Suprapubic skin (tissue), 4 donors: Measurements from ENCODE around the gene C6orf62. TPM values are rescaled to one million over a fixed set of nuclear protein-coding genes. Genes with fewer than 3 reads are reported as not detected.
A peak's percentile ranks its signal among the peaks of the same experiment; 100 is the strongest.
"Not testable (repeated sequence)": the region's sequence is repeated elsewhere in the genome, so short reads cannot be mapped to it uniquely, and the experiment has no call there.

Experiments
- DNase-seq, 2 donors: peaks; one replicate each; pipeline ENCODE4 v3.0.0-alpha.2; 2019; ENCODE audit warnings: low spot score in 2 of 2
- H3K27ac ChIP-seq: fragments of 200-600 bp; sonication (generic); one replicate; pipeline ENCODE4 v1.5.1; 2019
- H3K27me3 ChIP-seq: fragments of 200-600 bp; sonication (generic); one replicate; pipeline ENCODE4 v1.5.1; 2019
- H3K36me3 ChIP-seq: fragments of 200-600 bp; sonication (generic); one replicate; pipeline ENCODE4 v1.5.1; 2019
- H3K4me1 ChIP-seq: fragments of 200-600 bp; sonication (generic); one replicate; pipeline ENCODE4 v1.5.1; 2019
- H3K4me3 ChIP-seq: fragments of 200-600 bp; sonication (generic); one replicate; pipeline ENCODE4 v1.5.1; 2019; ENCODE audit warnings: mild to moderate bottlenecking
- H3K9me3 ChIP-seq: fragments of 200-600 bp; sonication (generic); one replicate; pipeline ENCODE4 v1.5.1; 2019
- CTCF ChIP-seq, 2 donors: fragments of 200-600 bp in 1 of 2; fragments of 450-650 bp in 1 of 2; sonication (generic) in 1 of 2; IDR thresholded peaks; one replicate each; pipeline ENCODE4 v1.5.1; 2016 to 2019; ENCODE audit warnings: antibody characterized with exemption in 2 of 2, mild to moderate bottlenecking in 1 of 2, moderate library complexity in 1 of 2
- EP300 ChIP-seq: sonication (generic); formaldehyde crosslinking; IDR thresholded peaks from one replicate; pipeline ENCODE4 v1.6.1; 2017; ENCODE audit warnings: antibody characterized with exemption
- POLR2A ChIP-seq, 2 donors: fragments of 450-650 bp; IDR thresholded peaks; one replicate each; pipeline ENCODE4 v1.6.1; 2017; ENCODE audit warnings: antibody characterized with exemption in 2 of 2, mild to moderate bottlenecking in 2 of 2, moderate library complexity in 2 of 2
- POLR2AphosphoS5 ChIP-seq, 3 donors: sonication (generic); formaldehyde crosslinking; IDR thresholded peaks; one replicate each; pipeline ENCODE4 v1.6.1; 2017; ENCODE audit warnings: antibody characterized with exemption in 3 of 3
- WGBS: methylation state at CpG from one replicate; pipeline ENCODE4 v1.1.5; 2018; 5-methylcytosine and 5-hydroxymethylcytosine counted together
- total RNA-seq, 4 donors: library from RNA; depleted of rRNA; stranded (reverse); fragments of >200 nt; gene quantifications; one replicate each; pipeline ENCODE4 v1.1.0, GENCODE V29; 2016

Gene C6orf62
- 10 to 100 TPM; 36.5 to 69.2 (median 55.5) TPM for total RNA-seq

GRCh38 chr6:24719125-24719971 lies at the start of gene C6orf62:
TSS of gene C6orf62 (minus strand) at chr6:24719154. CDS start at chr6:24718668, 486 bp downstream.
- no peak for DNase-seq
- peak within 1 kb of the TSS; percentile 99 for H3K4me3 ChIP-seq
- under 1% methylated on average over 22 of the region's 25 CpGs for WGBS
- H3K27me3 ChIP-seq: no peaks in the 10 kb centered on the region
- no peak for TF ChIP-seq POLR2A (IDR thresholded peaks at IDR 0.05)
- no peak for TF ChIP-seq POLR2AphosphoS5 (IDR thresholded peaks at IDR 0.05)
- TF ChIP-seq CTCF (IDR thresholded peaks at IDR 0.05): no peak
- no peak for TF ChIP-seq EP300
- H3K9me3 ChIP-seq: no peaks in the 10 kb centered on the region
- H3K4me1 ChIP-seq: peaks cover 54% of the 10 kb centered on the region
- peaks cover 29% of the 10 kb centered on the region for H3K36me3 ChIP-seq
- H3K27ac ChIP-seq: peak within 1 kb of the TSS; percentile 100

- Histone ChIP-seq H3K27ac (no peak overlapping the region), H3K4me3 (no peak overlapping the region), H3K9me3 (no peaks in the 10 kb centered on the region), H3K4me1 (no peaks in the 10 kb centered on the region), H3K27me3 (no peaks in the 10 kb centered on the region), H3K36me3 (no peaks in the 10 kb centered on the region)
- 79% methylated on average over 5 of the region's 5 CpGs for WGBS
- no peak for TF ChIP-seq EP300
- TF ChIP-seq POLR2A (IDR thresholded peaks at IDR 0.05): no peak
- TF ChIP-seq POLR2AphosphoS5 (IDR thresholded peaks at IDR 0.05): no peak
- TF ChIP-seq CTCF (IDR thresholded peaks at IDR 0.05): no peak
- DNase-seq: no peak
Observed at GRCh38 chr6:24768361-24768760, 49.4 kb upstream of the C6orf62 start.

- Histone ChIP-seq H3K27ac (no peak overlapping the region), H3K4me3 (no peak overlapping the region), H3K9me3 (no peaks in the 10 kb centered on the region), H3K36me3 (no peaks in the 10 kb centered on the region), H3K4me1 (no peaks in the 10 kb centered on the region), H3K27me3 (no peaks in the 10 kb centered on the region)
- no peak for DNase-seq
- TF ChIP-seq CTCF (IDR thresholded peaks at IDR 0.05): peak in 1 of 2 donors; percentile 34
- TF ChIP-seq EP300: no peak
- no peak for TF ChIP-seq POLR2AphosphoS5 (IDR thresholded peaks at IDR 0.05)
- no peak for TF ChIP-seq POLR2A (IDR thresholded peaks at IDR 0.05)
- WGBS: 49% methylated on average over 9 of the region's 9 CpGs
Observed at GRCh38 chr6:24766680-24767462, 47.9 kb upstream of the C6orf62 start.

GRCh38 chr6:24765968-24766367 lies 47.0 kb upstream of the C6orf62 start:
- not testable (repeated sequence) for DNase-seq, H3K36me3 ChIP-seq, H3K4me3 ChIP-seq, H3K4me1 ChIP-seq, H3K27me3 ChIP-seq, H3K9me3 ChIP-seq, H3K27ac ChIP-seq
- no CpG with 5 or more reads among the region's 26 CpGs for WGBS

GRCh38 chr6:24764833-24765828 lies 46.2 kb upstream of the C6orf62 start:
- not testable (repeated sequence) for H3K4me1 ChIP-seq, H3K27me3 ChIP-seq, H3K9me3 ChIP-seq, H3K27ac ChIP-seq, H3K4me3 ChIP-seq, H3K36me3 ChIP-seq, DNase-seq
- WGBS: 95% methylated on average over 16 of the region's 20 CpGs
